NCI-H69 (cell line): ENCODE measurements around the gene MVB12A.

Experiments used
- DNase-seq: peaks from one replicate; lab custom pipeline; 2025; lab: John Stamatoyannopoulos, UW

Gene MVB12A

GRCh38 chr19:17445526-17446165 lies 25.8 kb downstream of the MVB12A start:
- no peak for DNase-seq

DNA sequence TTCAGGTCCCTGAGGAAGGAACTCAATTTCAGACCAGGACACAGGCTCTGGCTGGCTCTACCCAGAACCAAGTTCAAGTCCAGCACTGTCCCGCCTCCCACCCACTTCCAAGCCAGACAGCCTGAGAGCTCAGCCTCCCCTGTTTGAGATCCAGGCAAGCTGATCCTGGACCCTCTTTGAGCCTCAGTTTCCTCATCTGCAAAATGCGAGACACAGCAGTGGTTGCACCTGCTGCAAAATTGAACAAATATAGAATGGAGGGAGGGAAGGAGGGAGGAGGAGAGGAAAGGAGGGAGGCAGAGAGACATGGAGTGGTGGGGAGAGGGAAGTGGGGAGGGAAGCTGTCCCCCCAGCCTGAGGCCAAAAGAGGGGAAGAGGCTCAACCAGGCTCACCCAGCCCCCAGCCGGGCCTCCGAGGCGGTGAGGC lies 27.9 kb downstream of the MVB12A start:
- no peak for DNase-seq

DNA sequence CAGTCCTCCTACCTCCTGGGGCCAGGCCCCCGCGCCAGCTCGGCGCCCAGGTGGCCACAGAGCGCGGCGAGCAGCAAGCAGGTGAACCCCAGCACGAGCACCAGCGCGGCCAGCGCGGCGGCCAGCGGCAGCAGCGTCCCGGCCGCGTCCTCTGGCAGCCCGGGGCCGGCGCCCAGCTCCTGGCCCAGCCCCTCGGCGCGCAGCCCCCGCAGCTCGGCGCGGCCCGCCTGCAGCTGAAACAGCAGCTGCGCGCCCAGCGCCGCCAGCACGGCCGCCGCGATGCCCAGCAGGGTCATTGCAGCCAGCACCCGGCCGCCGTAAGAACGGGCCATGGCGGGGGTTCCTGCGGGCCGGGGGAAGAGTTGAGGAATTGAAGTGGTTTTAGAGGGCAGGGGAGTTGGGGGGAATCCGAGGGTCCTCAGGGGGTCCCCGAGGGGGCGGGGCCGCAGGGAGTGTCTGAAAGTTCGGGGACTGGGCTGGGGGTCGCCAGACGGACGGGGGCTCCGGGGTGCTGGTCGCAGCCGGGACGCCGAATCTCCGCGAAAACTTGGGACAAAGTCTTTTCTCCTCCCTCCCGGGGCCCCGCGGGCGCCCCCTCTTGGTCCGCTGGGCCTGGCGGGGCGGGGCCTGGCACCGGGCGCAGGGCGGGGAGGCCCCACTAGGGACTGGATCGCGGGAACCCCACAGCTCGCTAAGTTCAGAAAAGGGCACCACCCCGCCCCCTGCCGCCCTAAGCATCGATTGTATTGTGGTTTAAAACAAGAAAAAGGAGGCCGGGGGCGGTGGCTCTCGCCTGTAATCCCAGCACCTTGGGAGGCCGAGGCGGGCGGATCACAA lies 28.5 kb downstream of the MVB12A start, which contains the start of gene TMEM221:
Gene TMEM221 (minus strand): TSS at position 538 of the 837 bp plus-strand sequence. CDS start 206 bp downstream, at position 332.
- DNase-seq, result peak; percentile 40

GRCh38 chr19:17450264-17451075 lies 30.6 kb downstream of the MVB12A start:
- no peak for DNase-seq

- DNase-seq, result no peak
Observed at GRCh38 chr19:17451820-17452219, 32.0 kb downstream of the MVB12A start.

DNA sequence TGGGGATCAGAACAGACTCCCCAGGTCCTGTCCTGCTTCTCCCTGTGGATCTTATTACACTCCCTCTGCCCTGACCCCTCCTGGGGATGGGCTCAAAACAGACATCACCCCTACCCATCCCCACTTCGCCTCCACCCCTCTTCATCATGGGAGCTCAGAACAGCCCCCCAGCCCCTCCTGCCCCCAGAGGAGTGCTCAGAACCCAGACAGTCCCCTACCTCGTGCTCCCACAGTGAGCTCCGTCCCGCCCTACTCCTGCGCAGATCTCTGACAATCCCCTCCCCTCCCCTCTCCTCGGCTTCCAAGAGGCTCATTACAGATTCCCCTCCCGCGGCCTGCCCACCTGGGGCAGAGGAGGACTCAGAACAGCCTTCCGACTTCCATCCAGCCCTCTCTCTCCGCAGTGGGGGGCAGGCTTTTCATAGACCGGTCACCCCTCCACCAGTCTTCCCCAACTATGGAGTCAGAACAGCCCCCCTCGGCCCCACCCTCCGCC lies 34.8 kb downstream of the MVB12A start:
- peak; percentile 52 for DNase-seq

DNA sequence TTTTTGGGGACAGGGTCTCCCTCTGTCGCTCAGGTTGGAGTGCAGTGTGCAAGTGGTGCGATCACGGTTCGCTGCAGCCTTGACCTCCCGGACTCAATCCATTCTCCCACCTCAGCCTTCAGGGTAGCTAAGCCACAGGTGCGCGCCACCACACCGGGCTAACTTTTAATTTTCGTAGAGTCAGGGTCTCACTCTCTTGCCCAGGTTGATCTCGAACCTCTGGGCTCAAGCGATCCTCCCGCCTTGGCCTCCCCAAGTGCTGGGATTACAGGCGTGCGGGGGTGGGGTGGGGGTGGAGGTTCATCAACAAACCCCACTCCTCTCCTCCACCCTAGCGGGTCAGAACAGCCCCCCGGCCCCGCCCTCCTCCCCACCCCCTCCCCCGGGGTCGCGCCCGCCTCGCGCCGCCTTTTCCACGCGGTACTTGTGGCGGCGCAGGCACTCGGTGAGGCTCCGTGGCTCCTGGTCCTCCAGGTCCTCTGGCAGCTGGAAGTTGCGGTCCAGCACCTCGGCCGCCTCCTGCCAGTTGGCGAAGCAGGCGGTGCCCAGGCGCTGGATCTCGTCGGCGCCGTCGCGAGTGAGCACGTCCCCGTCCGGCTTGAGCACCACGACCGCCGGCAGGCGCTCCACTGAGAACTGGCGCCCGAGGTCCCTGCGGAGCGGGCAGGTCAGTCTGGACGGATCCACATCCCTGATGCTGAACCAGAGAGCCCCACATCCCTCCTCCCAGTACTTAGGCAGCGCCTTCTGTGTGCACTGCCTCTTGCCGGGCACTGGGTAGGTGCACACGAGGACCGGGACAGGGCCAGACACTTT lies 35.7 kb downstream of the MVB12A start:
- peak; percentile 29 for DNase-seq

DNA sequence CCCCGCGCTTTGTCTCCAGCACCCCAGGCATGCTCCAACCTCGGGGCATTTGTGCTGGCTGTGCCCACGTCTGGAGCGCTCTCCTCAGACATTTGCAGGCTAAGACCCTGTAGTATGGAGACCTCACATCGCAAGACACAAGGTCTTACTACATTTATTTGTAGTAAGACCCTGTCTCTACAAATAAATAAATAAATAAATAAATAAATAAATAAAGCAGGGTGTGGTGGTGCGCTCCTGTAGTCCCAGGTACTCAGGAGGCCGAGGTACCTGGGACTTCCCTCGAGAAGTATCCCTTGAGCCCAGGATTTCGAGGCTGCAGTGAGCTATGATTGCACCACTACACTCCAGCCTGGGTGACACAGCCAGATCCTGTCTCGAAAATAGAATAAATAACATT lies 36.3 kb downstream of the MVB12A start:
- DNase-seq, result no peak

DNA sequence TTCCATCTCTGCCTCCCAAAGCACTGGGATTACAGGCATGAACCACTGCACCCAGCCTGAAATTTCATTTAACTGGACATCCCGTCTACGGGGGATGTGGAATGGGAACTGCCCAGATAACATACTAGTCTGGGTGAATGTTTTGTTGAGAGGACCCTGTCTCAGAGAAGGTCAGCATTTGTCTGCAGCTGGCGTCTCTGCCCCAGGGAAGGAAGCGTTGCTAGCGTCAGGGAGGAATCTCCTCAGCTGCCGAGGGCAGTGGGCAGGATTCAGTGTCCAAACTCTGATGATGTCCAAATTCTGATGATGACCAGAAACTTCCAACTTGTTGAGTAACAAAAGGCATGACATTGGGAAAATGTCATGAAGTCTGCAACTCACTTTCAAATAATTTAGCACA lies 37.8 kb downstream of the MVB12A start:
- DNase-seq, result peak; percentile 12

DNA sequence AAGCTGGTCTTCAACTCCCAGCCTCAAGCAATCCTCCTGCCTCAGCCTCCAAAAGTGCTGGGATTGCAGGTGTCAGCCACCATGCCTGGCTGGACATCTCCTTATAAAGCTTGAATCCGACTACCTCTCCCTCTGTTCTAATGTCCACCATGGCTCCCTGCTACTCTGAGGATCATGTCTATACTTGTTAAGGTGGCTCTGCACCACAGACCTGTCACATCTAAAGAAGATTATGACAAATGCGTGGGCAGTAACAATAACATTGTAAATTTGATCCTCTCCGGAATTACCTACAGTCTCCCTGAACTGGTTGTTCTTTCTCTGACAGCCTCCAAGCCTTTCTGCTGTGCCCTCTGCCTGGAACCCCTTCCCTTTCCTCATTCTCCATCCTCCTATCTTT lies 39.1 kb downstream of the MVB12A start:
- no peak for DNase-seq

DNA sequence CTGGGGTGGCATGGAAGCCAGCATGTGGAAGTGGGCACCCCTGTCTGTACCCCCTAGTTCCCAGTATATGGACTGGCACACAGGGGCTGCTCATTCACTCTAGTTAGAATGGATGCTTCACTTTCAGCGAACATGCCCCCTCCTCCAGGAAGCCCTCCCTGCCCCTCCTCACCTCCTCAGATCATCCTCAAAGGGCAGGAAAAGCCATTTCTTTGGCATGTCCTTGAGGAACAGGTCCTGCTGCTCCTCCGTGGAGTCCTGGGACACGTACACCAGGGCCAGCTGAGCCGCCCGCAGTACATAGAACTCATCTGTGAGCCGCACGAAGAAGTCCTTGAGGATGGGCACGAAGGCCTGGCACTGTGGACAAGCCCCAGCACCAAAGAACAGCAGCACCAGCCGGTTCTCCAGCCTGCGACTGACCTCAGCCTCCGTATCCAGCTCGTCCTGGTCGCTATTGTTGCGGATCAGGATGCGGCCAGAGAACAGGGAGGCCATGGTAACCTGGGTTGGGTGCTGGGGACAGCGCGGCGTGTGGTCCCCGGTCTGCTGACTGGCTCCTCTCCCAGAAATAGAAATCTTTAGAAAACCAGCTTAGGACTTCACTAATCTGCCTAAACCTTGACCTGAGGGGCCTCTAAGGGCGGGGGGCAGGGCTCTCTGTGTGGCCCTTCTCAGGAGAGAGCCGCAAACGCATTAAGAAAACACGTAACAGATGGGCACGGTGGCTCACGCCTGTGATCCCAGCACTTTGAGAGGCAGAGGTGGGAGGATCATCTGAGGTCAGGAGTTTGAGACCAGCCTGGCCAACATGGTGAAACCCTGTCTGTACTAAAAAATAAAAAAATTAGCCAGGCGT lies 40.8 kb downstream of the MVB12A start, which contains the start of gene NXNL1:
Gene NXNL1 (minus strand): TSS at position 555 of the 859 bp plus-strand sequence. CDS start 57 bp downstream, at position 498.
- no peak for DNase-seq

DNA sequence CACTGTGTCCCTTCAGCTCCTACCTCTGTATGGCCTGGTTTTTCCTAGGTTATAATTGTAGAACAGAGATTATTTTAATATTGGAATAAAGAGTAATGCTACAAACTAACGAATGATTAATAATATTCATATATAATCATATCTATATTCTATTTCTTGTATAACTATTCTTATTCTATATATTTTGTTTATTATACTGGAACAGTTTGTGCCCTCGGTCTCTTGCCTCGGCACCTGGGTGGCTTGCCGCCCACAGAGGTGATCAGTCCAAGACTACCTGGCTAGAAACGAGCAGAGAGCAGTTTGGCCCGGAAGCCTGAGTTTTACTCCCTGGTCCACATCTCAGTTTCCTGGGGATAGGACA lies 46.6 kb downstream of the MVB12A start:
- DNase-seq, result no peak

- DNase-seq, result no peak
Observed at GRCh38 chr19:17467471-17468301, 47.8 kb downstream of the MVB12A start.

- DNase-seq, result no peak
Observed at GRCh38 chr19:17468302-17469091, 48.6 kb downstream of the MVB12A start.

GRCh38 chr19:17469092-17469480 lies 49.2 kb downstream of the MVB12A start:
- DNase-seq, result no peak

- peak; percentile 97 for DNase-seq
Observed at GRCh38 chr19:17469481-17470067, 49.7 kb downstream of the MVB12A start.

DNA sequence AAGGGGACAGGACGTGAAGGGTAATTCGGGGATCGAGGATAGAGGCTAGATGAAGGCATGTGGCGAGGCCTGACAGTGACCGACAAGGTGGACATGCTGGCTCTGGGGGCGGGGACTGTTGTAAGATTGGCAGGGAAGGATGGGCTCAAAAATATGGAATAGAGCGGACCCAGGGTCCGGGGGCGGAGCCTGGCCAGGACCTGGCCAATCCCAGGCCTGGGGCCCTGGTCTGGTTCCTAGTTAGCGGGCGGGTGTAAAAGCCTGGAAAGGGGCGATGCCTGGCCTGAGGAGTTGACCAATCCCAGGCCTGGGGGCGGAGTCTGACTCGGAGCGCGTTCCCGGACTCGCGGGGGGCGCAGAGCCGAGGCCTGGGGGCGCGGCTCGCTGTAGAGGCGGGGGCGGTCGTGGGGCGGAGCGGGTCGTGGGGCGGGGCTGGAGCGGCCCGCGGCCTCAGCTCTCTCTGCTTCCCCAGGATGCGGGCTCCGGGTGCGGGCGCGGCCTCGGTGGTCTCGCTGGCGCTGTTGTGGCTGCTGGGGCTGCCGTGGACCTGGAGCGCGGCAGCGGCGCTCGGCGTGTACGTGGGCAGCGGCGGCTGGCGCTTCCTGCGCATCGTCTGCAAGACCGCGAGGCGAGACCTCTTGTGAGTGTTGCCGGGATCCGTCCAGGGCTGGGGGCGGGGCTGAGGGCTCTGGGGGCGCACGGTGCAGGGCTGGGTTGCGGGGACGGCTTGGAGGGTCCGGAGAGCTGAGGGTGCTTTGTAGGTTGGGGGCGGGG lies 50.4 kb downstream of the MVB12A start, which contains the start of gene SLC27A1:
Gene SLC27A1 (plus strand): TSS at position 457 of the 774 bp plus-strand sequence. CDS start 17 bp downstream, at position 474.
- peak; percentile 99 for DNase-seq
